GM23338 (cell line): Measurements from ENCODE around the gene SLC24A1.

Source experiments
- CREB1 ChIP-seq: fragments of 250-450 bp; sonication (Bioruptor Pico); IDR thresholded peaks from 2 replicates; pipeline ENCODE4 v1.5.0; 2020; ENCODE audit warnings: low read depth, mild to moderate bottlenecking, moderate library complexity
- CTCF ChIP-seq, 2 experiments: fragments of 200-600 bp in 1 of 2; sonication (generic) in 1 of 2; conservative IDR thresholded peaks; 2 replicates each; pipeline versions ENCODE4 v1.5.1 to v1.6.1; 2016 to 2017; ENCODE audit warnings: antibody characterized with exemption in 2 of 2, low read depth in 2 of 2, mild to moderate bottlenecking in 2 of 2, moderate library complexity in 1 of 2
- EZH2 ChIP-seq: fragments of 200-600 bp; sonication (generic); IDR thresholded peaks from one replicate; pipeline ENCODE4 v1.8.0; 2017; ENCODE audit warnings: antibody characterized with exemption, mild to moderate bottlenecking, low read depth; ENCODE audit not compliant: unreplicated experiment
- EZH2phosphoT487 ChIP-seq: fragments of 200-600 bp; sonication (generic); IDR thresholded peaks from one replicate; pipeline ENCODE4 v1.8.1; 2018; ENCODE audit warnings: antibody characterized with exemption; ENCODE audit not compliant: unreplicated experiment
- JUNB ChIP-seq: IDR thresholded peaks from one replicate; pipeline ENCODE4 v1.6.1; 2016; ENCODE audit warnings: antibody characterized with exemption; ENCODE audit not compliant: unreplicated experiment
- POLR2AphosphoS5 ChIP-seq: IDR thresholded peaks from 2 replicates; pipeline ENCODE4 v1.6.1; 2016; ENCODE audit warnings: antibody characterized with exemption, low read depth
- STAT1 ChIP-seq: IDR thresholded peaks from one replicate; pipeline ENCODE4 v1.6.1; 2016; ENCODE audit warnings: antibody characterized with exemption; ENCODE audit not compliant: unreplicated experiment
- TF ChIP-seq, protein P1 (sequence below): fragments of 250-450 bp; sonication (Bioruptor Pico); IDR thresholded peaks from 2 replicates; pipeline ENCODE4 v1.5.0; 2020; ENCODE audit warnings: mild to moderate bottlenecking, moderate library complexity
- TF ChIP-seq, protein P2 (sequence below): IDR thresholded peaks from one replicate; pipeline ENCODE4 v1.6.1; 2018; ENCODE audit warnings: antibody characterized with exemption; ENCODE audit not compliant: unreplicated experiment
- TF ChIP-seq, protein P3 (sequence below): IDR thresholded peaks from 2 replicates; pipeline ENCODE4 v1.6.1; 2016; ENCODE audit warnings: antibody characterized with exemption

DNA sequence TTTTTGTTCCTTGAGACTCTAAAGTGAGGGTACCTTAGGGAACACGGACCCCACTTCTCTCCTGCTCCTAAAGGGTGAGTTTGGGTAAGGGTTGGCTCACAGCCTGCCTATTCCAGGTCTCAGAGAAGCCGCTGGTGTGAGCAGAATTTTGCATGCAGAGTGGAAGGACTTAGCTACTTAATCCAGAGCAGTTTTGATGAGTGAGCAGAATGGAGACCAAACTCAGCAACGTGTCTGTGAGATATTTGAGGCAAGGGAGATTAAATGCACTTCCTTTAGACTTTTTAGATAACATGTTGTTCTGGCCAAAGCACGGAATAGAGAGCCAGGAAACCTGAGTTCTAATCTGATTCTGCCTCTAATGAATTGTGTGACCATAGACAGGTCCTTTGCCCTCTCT lies 5.1 kb downstream of the SLC24A1 start:
- no peak for TF ChIP-seq CTCF (conservative IDR thresholded peaks at IDR 0.05; ENCODE audit: low read depth in 2 of 2)
- TF ChIP-seq JUNB: no peak
- TF ChIP-seq POLR2AphosphoS5: no peak
- TF ChIP-seq, protein P1, sequence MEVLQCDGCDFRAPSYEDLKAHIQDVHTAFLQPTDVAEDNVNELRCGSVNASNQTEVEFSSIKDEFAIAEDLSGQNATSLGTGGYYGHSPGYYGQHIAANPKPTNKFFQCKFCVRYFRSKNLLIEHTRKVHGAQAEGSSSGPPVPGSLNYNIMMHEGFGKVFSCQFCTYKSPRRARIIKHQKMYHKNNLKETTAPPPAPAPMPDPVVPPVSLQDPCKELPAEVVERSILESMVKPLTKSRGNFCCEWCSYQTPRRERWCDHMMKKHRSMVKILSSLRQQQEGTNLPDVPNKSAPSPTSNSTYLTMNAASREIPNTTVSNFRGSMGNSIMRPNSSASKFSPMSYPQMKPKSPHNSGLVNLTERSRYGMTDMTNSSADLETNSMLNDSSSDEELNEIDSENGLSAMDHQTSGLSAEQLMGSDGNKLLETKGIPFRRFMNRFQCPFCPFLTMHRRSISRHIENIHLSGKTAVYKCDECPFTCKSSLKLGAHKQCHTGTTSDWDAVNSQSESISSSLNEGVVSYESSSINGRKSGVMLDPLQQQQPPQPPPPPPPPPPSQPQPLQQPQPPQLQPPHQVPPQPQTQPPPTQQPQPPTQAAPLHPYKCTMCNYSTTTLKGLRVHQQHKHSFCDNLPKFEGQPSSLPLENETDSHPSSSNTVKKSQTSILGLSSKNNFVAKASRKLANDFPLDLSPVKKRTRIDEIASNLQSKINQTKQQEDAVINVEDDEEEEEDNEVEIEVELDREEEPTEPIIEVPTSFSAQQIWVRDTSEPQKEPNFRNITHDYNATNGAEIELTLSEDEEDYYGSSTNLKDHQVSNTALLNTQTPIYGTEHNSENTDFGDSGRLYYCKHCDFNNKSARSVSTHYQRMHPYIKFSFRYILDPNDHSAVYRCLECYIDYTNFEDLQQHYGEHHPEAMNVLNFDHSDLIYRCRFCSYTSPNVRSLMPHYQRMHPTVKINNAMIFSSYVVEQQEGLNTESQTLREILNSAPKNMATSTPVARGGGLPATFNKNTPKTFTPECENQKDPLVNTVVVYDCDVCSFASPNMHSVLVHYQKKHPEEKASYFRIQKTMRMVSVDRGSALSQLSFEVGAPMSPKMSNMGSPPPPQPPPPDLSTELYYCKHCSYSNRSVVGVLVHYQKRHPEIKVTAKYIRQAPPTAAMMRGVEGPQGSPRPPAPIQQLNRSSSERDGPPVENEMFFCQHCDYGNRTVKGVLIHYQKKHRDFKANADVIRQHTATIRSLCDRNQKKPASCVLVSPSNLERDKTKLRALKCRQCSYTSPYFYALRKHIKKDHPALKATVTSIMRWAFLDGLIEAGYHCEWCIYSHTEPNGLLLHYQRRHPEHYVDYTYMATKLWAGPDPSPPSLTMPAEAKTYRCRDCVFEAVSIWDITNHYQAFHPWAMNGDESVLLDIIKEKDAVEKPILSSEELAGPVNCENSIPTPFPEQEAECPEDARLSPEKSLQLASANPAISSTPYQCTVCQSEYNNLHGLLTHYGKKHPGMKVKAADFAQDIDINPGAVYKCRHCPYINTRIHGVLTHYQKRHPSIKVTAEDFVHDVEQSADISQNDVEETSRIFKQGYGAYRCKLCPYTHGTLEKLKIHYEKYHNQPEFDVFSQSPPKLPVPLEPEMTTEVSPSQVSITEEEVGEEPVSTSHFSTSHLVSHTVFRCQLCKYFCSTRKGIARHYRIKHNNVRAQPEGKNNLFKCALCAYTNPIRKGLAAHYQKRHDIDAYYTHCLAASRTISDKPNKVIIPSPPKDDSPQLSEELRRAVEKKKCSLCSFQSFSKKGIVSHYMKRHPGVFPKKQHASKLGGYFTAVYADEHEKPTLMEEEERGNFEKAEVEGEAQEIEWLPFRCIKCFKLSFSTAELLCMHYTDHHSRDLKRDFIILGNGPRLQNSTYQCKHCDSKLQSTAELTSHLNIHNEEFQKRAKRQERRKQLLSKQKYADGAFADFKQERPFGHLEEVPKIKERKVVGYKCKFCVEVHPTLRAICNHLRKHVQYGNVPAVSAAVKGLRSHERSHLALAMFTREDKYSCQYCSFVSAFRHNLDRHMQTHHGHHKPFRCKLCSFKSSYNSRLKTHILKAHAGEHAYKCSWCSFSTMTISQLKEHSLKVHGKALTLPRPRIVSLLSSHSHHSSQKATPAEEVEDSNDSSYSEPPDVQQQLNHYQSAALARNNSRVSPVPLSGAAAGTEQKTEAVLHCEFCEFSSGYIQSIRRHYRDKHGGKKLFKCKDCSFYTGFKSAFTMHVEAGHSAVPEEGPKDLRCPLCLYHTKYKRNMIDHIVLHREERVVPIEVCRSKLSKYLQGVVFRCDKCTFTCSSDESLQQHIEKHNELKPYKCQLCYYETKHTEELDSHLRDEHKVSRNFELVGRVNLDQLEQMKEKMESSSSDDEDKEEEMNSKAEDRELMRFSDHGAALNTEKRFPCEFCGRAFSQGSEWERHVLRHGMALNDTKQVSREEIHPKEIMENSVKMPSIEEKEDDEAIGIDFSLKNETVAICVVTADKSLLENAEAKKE (CRISPR knock-in tag): no peak
- TF ChIP-seq, protein P2, sequence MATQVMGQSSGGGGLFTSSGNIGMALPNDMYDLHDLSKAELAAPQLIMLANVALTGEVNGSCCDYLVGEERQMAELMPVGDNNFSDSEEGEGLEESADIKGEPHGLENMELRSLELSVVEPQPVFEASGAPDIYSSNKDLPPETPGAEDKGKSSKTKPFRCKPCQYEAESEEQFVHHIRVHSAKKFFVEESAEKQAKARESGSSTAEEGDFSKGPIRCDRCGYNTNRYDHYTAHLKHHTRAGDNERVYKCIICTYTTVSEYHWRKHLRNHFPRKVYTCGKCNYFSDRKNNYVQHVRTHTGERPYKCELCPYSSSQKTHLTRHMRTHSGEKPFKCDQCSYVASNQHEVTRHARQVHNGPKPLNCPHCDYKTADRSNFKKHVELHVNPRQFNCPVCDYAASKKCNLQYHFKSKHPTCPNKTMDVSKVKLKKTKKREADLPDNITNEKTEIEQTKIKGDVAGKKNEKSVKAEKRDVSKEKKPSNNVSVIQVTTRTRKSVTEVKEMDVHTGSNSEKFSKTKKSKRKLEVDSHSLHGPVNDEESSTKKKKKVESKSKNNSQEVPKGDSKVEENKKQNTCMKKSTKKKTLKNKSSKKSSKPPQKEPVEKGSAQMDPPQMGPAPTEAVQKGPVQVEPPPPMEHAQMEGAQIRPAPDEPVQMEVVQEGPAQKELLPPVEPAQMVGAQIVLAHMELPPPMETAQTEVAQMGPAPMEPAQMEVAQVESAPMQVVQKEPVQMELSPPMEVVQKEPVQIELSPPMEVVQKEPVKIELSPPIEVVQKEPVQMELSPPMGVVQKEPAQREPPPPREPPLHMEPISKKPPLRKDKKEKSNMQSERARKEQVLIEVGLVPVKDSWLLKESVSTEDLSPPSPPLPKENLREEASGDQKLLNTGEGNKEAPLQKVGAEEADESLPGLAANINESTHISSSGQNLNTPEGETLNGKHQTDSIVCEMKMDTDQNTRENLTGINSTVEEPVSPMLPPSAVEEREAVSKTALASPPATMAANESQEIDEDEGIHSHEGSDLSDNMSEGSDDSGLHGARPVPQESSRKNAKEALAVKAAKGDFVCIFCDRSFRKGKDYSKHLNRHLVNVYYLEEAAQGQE: no peak
- TF ChIP-seq, protein P3, sequence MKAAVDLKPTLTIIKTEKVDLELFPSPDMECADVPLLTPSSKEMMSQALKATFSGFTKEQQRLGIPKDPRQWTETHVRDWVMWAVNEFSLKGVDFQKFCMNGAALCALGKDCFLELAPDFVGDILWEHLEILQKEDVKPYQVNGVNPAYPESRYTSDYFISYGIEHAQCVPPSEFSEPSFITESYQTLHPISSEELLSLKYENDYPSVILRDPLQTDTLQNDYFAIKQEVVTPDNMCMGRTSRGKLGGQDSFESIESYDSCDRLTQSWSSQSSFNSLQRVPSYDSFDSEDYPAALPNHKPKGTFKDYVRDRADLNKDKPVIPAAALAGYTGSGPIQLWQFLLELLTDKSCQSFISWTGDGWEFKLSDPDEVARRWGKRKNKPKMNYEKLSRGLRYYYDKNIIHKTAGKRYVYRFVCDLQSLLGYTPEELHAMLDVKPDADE: no peak
- no peak for TF ChIP-seq EZH2
- TF ChIP-seq EZH2phosphoT487: no peak
- TF ChIP-seq STAT1: no peak
- TF ChIP-seq CREB1 (CRISPR knock-in tag): no peak
